Activated CD4-positive, alpha-beta memory T cell treated with anti-CD3 and anti-CD28 coated beads, Interleukin-2, amount 10 ng/mL, durations not matched to agents 7 days and 5 days (primary cell): ENCODE results near the gene C6orf52. TPM values are rescaled to one million over a fixed set of nuclear protein-coding genes. Genes with fewer than 3 reads are reported as not detected.
"Not testable (repeated sequence)": the region's sequence is repeated elsewhere in the genome, so short reads cannot be mapped to it uniquely, and the experiment has no call there.

Experiments used
- CTCF ChIA-PET: fragments of 350-600 bp; sonication (Branson Sonifier 250); formaldehyde crosslinking; loops from one replicate; lab custom pipeline; 2021; ENCODE audit warnings: antibody characterized with exemption, inconsistent platforms; lab: Charles Lee
- POLR2A ChIA-PET: fragments of 350-600 bp; sonication (Branson Sonifier 250); formaldehyde crosslinking; loops from one replicate; lab custom pipeline; 2021; ENCODE audit warnings: antibody characterized with exemption; lab: Charles Lee
- DNase-seq: peaks from one replicate; pipeline ENCODE4 v3.0.0-alpha.2; 2020
- H3K27ac Mint-ChIP-seq: one replicate; pipeline ENCODE4 v1.8.0; 2021; ENCODE audit warnings: mild to moderate bottlenecking, mixed read lengths
- H3K27me3 Mint-ChIP-seq: one replicate; pipeline ENCODE4 v1.8.0; 2021; ENCODE audit warnings: mixed read lengths
- H3K36me3 Mint-ChIP-seq: one replicate; pipeline ENCODE4 v1.8.0; 2021; ENCODE audit warnings: low read depth, mixed read lengths
- H3K4me1 Mint-ChIP-seq: one replicate; pipeline ENCODE4 v1.8.0; 2021; ENCODE audit warnings: mixed read lengths
- H3K4me3 Mint-ChIP-seq: one replicate; pipeline ENCODE4 v1.8.0; 2021; ENCODE audit warnings: mild to moderate bottlenecking, mixed read lengths
- H3K9me3 Mint-ChIP-seq: one replicate; pipeline ENCODE4 v1.8.0; 2021; ENCODE audit warnings: mixed read lengths
- total RNA-seq, 2 experiments: library from RNA; stranded (reverse); gene quantifications; one replicate each; pipeline ENCODE4 v1.2.3, GENCODE V29; 2021

C6orf52 gene
- total RNA-seq: 1 to 10 TPM in 1 of 2 experiments, under 1 TPM in 1; 0.88 to 1.6 TPM

DNA sequence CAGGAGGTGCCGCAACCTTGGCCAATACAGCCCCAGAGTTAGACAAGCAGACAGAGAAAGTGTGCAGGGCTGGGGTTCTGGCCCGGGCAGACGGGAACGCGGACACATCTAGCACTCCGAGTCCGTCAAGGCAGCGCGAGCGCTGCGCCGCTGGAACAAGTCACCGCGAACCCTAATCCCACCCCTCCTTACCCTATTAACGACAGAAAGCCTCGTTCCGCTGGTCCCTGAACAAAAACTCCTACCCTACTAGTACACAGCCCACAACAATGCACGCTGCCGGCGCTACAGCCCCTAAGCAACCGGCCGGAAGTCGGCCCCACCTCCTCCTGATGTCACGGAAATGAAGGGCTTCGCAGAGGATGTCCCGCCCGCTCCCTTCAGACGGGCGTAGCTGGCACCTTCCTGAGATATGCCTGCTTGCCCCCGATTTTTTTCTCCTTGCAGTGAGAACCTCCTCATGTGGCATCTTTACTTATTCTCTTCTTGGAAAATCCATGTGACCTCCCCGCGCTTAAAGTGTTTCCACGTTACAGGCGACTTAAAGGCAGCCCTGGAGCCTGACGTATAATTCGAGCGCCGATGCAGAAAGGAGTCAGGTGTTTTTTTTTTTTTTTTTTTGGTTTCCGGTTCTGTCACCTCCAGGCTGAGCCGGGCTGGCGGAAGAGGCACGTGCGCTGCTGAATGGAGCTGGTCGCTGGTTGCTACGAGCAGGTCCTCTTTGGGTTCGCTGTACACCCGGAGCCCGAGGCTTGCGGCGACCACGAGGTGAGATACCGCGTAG lies at the start of gene C6orf52, which contains the start of gene PAK1IP1:
C6orf52 (minus strand) TSS at position 315 of the 784 bp plus-strand sequence. CDS start 7,066 bp downstream, outside the sequence.
PAK1IP1 (plus strand) TSS at position 671 of the 784 bp plus-strand sequence; CDS start at position 685, 14 bp downstream.
- peak within 1 kb of the TSS; percentile 98 for H3K27ac Mint-ChIP-seq
- peaks cover 42% of the 10 kb centered on the region for H3K4me1 Mint-ChIP-seq
- DNase-seq: peak; percentile 94
- peaks cover 26% of the 10 kb centered on the region for H3K36me3 Mint-ChIP-seq
- no peaks in the 10 kb centered on the region for H3K27me3 Mint-ChIP-seq
- H3K4me3 Mint-ChIP-seq: peak within 1 kb of the TSS; percentile 86
- ChIA-PET POLR2A (interaction anchor here (0.7 to 3.4 kb wide), 16 partner anchors 10 to 1217 kb away, joined by 3 to 79 read pairs (median 5); partner anchors contain the start of genes MAK, TMEM14B and TMEM14C), CTCF (interaction anchor here (0.6 to 2.1 kb wide), 10 partner anchors 11 to 385 kb away, joined by 3 to 12 read pairs (median 4); partner anchors contain the start of gene TMEM14C)
- no peaks in the 10 kb centered on the region for H3K9me3 Mint-ChIP-seq

DNA sequence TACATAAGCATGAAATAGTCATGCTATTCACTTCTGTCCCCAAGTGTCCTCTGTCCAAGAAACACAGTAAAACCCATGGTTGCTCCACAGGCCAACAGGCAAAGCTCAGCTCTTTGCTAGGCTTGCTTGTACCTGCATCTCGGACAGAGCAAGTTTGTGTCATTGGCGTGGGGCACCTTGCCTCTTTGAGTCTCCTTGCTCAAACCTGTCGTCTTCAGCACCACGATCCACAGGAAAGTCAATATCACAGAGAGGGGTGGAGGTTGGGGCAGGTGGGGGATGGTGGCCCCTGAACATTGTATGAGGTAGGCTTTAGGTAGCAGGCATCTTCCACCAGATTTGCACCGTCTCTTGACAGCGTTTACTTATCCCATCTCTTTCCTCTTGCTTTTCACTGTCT lies 49.1 kb upstream of the C6orf52 start:
- no peak overlapping the region for H3K4me3 Mint-ChIP-seq
- POLR2A ChIA-PET: interaction anchor here (1.5 to 1.6 kb wide), 2 partner anchors 19 to 23 kb away, joined by 3 to 5 read pairs; no protein-coding TSS in a partner anchor

DNA sequence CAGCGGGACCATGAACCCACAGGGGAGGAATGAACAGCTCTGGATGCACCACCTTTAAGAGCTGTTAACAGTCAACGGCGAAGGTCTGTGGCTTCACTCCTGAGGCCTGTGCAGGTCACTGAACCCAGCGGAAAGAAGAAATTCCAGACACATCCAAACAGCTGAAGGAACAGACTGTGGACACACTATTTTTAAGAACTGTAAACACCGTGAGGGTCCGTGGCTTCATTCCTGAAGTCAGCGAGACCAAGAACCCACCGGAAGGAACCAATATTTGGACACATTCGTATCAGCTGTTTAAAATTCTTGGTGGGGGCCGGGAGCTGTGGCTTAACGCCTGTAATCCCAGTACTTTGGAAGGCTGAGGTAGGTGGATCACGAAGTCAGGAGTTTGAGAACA lies 47.8 kb upstream of the C6orf52 start:
- Mint-ChIP-seq H3K36me3 (peaks cover 7% of the 10 kb centered on the region), H3K27ac (no peak overlapping the region), H3K27me3 (no peaks in the 10 kb centered on the region), H3K9me3 (no peaks in the 10 kb centered on the region), H3K4me1 (peaks cover 15% of the 10 kb centered on the region), H3K4me3 (no peak overlapping the region)
- ChIA-PET POLR2A (interaction anchor here (1.1 to 1.5 kb wide), 4 partner anchors 18 to 23 kb away, joined by 3 to 5 read pairs (median 4); partner anchors contain the start of gene TMEM14C), CTCF (no interaction called here)
- DNase-seq: no peak

More for the DNA sequence above, 49.1 kb upstream of the C6orf52 start:
- Mint-ChIP-seq H3K27me3 (no peaks in the 10 kb centered on the region), H3K27ac (no peak overlapping the region), H3K36me3 (peaks cover 7% of the 10 kb centered on the region), H3K4me1 (peaks cover 19% of the 10 kb centered on the region), H3K9me3 (no peaks in the 10 kb centered on the region)
- DNase-seq: no peak
- CTCF ChIA-PET: no interaction called here

DNA sequence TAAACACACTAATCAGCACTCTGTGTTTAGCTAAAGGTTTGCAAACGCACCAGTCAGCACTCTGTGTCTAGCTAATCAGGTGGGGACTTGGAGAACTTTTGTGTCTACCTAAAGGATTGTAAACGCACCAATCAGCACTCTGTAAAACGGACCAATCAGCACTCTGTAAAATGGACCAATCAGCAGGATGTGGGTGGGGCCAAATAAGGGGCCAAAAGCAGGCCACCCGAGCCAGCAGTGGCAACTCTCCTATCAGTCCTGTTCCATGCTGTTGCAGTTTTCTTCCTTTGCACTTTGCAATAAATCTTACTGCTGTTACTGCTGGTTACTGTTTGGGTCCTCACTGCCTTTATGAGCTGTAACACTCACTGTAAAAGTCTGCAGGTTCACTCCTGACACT lies 47.2 kb upstream of the C6orf52 start:
- H3K9me3 Mint-ChIP-seq, H3K27me3 Mint-ChIP-seq, H3K36me3 Mint-ChIP-seq, H3K4me3 Mint-ChIP-seq, DNase-seq, H3K27ac Mint-ChIP-seq, CTCF ChIA-PET: not testable (repeated sequence)
- POLR2A ChIA-PET: interaction anchor here (1.1 to 1.4 kb wide), 2 partner anchors 18 to 22 kb away, joined by 3 read pairs; no protein-coding TSS in a partner anchor
- H3K4me1 Mint-ChIP-seq: peaks cover 11% of the 10 kb centered on the region

DNA sequence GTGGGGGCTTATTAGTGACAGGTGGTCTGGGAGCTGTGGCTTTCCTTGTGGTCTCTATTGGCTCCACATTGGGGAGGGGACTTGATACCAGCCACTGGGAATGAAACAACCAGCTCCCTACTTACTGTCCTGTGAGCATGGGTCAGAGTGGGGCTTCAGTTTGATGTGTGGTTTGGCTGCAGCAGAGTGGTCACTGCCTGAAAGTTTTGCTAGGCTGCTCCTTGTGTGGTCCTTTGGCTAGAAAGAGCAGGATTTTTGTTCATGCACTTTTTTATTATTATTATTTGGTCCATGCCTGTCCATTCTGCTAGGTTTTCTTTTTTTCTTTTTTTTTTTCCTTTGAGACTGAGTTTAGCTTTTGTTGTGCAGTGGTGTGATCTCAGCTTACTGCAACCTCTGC lies 45.6 kb upstream of the C6orf52 start:
- CTCF ChIA-PET: interaction anchor here (1.2 kb wide), 1 partner anchor 34 kb away, joined by 5 read pairs; no protein-coding TSS in a partner anchor
- no peak for DNase-seq
- H3K4me3 Mint-ChIP-seq: no peak overlapping the region
- H3K9me3 Mint-ChIP-seq: no peaks in the 10 kb centered on the region
- H3K27ac Mint-ChIP-seq: no peak overlapping the region
- POLR2A ChIA-PET: no interaction called here
- no peaks in the 10 kb centered on the region for H3K27me3 Mint-ChIP-seq
- H3K4me1 Mint-ChIP-seq: peaks cover 1% of the 10 kb centered on the region
- H3K36me3 Mint-ChIP-seq: peaks cover 7% of the 10 kb centered on the region

DNA sequence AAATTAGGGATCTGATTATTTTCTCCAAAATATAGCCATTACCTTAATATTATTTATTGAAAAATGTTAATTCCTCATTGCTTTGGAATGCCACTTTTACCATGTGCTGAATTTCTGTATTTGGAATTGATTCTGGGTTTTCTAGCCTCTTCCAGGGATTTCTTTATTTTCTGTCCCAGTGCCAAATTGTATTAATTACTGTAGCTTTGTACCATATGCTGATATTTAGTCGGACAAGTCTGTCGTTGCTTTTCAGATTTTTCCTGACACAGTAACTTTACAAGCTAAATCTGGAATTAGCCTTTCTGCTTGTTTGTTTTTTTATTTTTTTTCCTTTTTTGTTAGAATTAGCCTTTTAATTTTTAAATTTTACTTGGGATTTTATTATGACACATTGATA lies 42.3 kb upstream of the C6orf52 start:
- Mint-ChIP-seq H3K36me3 (peaks cover 10% of the 10 kb centered on the region), H3K9me3 (no peaks in the 10 kb centered on the region), H3K27ac (no peak overlapping the region), H3K4me1 (no peaks in the 10 kb centered on the region), H3K27me3 (no peaks in the 10 kb centered on the region), H3K4me3 (no peak overlapping the region)
- POLR2A ChIA-PET: interaction anchor here (1.1 kb wide), 1 partner anchor 15 kb away, joined by 3 read pairs; no protein-coding TSS in a partner anchor
- DNase-seq: no peak
- CTCF ChIA-PET: interaction anchor here (0.7 to 1.3 kb wide), 2 partner anchors 9 to 11 kb away, joined by 3 to 4 read pairs; partner anchors contain the start of gene TMEM14B

DNA sequence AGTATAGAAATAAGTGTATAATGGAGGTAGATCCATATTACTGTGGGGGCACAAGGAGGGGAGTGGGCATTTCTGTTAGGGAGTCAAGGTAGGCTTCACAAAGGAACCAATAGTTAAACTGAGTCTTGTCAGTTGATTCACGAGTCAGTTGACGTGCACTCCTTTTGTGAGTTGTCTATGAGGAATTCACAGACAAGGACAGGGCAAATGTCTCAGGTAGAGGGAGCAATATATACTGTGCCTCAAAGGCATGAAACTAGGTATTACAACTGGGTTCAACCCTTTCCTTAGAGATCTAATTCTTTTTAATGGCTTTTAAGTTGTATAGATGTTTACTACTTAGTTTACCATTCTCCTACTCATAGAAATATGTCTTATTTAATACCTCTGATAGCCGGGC lies 39.4 kb upstream of the C6orf52 start:
- ChIA-PET CTCF (no interaction called here), POLR2A (interaction anchor here (1.0 to 1.7 kb wide), 2 partner anchors 11 to 13 kb away, joined by 3 to 4 read pairs; partner anchors contain the start of gene TMEM14C)
- H3K36me3 Mint-ChIP-seq: peaks cover 14% of the 10 kb centered on the region
- H3K4me1 Mint-ChIP-seq: no peaks in the 10 kb centered on the region
- no peak overlapping the region for H3K27ac Mint-ChIP-seq
- DNase-seq: no peak
- H3K4me3 Mint-ChIP-seq: no peak overlapping the region
- no peaks in the 10 kb centered on the region for H3K9me3 Mint-ChIP-seq
- H3K27me3 Mint-ChIP-seq: no peaks in the 10 kb centered on the region

DNA sequence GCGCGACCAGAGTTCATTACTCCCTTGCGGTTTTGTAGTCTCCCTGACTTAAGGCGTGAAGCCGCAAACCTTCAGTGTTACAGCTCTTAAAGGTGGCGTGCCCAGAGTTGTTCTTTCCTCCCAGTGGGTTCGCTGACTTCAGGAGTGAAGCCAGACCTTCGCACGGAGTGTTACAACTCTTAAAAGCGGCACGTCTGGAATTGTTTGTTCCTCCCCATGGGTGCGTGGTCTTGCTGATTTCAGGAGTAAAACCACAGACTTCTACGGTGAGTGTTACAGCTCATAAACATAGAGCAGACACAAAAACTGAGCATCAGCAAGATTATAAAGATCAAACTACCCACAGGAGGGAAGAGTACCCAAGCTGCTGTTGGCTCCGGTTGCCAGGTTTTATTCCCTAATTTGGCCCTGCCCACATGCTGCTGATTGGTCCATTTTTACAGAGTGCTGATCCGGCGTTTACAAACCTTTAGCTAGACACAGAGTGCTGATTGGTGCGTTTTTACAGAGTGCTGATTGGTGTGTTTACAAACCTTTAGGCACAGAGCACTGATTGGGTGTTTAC lies 38.8 kb upstream of the C6orf52 start:
- Mint-ChIP-seq H3K36me3 (peaks cover 21% of the 10 kb centered on the region), H3K27me3 (no peaks in the 10 kb centered on the region), H3K4me3 (no peak overlapping the region), H3K9me3 (no peaks in the 10 kb centered on the region), H3K27ac (no peak overlapping the region), H3K4me1 (no peaks in the 10 kb centered on the region)
- no peak for DNase-seq
- CTCF ChIA-PET: no interaction called here
- POLR2A ChIA-PET: interaction anchor here (1.0 to 1.7 kb wide), 2 partner anchors 10 to 13 kb away, joined by 3 to 4 read pairs; partner anchors contain the start of gene TMEM14C

DNA sequence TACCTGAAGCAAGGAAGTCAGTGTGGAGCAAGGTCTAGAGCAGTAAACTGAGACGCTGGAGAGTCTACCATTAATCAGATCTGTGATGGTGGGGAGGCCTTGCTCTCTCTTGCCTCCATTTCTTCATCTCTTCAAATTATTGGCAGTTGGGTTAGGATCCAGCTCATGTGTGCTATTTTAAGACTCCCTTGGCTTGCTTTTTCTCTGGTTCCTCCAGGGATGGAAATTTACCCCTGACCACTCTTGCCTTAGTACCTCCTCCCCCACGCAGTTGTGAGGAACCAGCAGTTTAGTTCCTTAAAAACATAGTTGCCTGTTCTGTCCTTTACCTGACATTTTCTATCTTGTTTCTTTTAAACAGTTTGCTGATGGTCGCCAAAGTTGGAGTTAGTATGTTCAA lies 35.8 kb upstream of the C6orf52 start:
- Mint-ChIP-seq H3K27ac (no peak overlapping the region), H3K4me1 (peaks cover 8% of the 10 kb centered on the region), H3K27me3 (no peaks in the 10 kb centered on the region), H3K4me3 (no peak overlapping the region), H3K36me3 (peaks cover 36% of the 10 kb centered on the region), H3K9me3 (no peaks in the 10 kb centered on the region)
- ChIA-PET CTCF (no interaction called here), POLR2A (interaction anchor here (1.6 kb wide), 1 partner anchor 10 kb away, joined by 4 read pairs; no protein-coding TSS in a partner anchor)
- DNase-seq: no peak

DNA sequence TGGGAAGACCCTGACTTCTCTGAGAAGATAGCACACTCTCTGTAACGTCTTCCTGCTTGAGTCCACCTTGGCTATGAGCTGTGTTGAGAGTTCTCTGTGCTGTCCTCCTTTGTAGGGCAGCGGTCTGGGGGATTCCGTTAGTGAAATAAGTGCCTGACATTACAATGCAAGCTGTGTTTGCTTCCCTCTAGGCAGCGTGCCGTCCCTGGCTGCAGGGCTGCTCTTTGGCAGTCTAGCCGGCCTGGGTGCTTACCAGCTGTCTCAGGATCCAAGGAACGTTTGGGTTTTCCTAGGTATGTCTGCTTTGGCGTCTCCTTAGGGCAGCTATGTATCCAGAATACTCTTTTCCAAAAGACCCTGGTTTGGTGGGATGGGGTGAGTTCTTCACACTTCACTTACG lies 31.3 kb upstream of the C6orf52 start:
- DNase-seq: no peak
- H3K9me3 Mint-ChIP-seq: no peaks in the 10 kb centered on the region
- ChIA-PET CTCF (interaction anchor here (1.2 kb wide), 1 partner anchor 14 kb away, joined by 3 read pairs; no protein-coding TSS in a partner anchor), POLR2A (interaction anchor here (1.3 to 2.2 kb wide), 2 partner anchors 21 to 23 kb away, joined by 3 to 6 read pairs; partner anchors contain the start of gene TMEM14B)
- H3K4me1 Mint-ChIP-seq: peaks cover 46% of the 10 kb centered on the region
- no peak overlapping the region for H3K4me3 Mint-ChIP-seq
- no peaks in the 10 kb centered on the region for H3K27me3 Mint-ChIP-seq
- H3K36me3 Mint-ChIP-seq: peaks cover 40% of the 10 kb centered on the region
- no peak overlapping the region for H3K27ac Mint-ChIP-seq

DNA sequence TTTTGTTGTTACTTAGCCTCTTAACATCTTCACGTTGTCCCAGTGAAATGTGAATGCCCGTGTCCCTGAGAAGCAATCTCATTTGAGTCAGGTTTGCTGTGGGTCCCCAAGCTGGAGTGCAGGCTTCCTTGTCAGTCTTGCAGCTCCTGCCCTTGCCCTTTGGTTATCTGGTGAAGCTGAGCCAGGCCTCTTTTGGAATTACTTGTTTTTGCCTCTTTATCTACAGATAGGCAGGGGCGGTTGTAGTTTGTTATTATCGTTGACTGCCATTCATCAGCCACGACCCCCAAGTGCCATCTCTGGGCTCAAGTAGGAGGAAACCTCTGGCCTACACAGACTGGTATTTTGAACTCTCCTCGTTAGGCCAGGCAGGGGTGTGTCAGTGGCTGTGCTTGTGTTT lies 30.6 kb upstream of the C6orf52 start:
- ChIA-PET POLR2A (interaction anchor here (1.6 to 2.2 kb wide), 2 partner anchors 22 to 30 kb away, joined by 6 to 9 read pairs; partner anchors contain the start of genes C6orf52, PAK1IP1 and TMEM14B), CTCF (no interaction called here)
- H3K9me3 Mint-ChIP-seq: no peaks in the 10 kb centered on the region
- H3K4me3 Mint-ChIP-seq: no peak overlapping the region
- H3K36me3 Mint-ChIP-seq: peaks cover 35% of the 10 kb centered on the region
- H3K27me3 Mint-ChIP-seq: no peaks in the 10 kb centered on the region
- H3K4me1 Mint-ChIP-seq: peaks cover 46% of the 10 kb centered on the region
- H3K27ac Mint-ChIP-seq: no peak overlapping the region
- DNase-seq: no peak

DNA sequence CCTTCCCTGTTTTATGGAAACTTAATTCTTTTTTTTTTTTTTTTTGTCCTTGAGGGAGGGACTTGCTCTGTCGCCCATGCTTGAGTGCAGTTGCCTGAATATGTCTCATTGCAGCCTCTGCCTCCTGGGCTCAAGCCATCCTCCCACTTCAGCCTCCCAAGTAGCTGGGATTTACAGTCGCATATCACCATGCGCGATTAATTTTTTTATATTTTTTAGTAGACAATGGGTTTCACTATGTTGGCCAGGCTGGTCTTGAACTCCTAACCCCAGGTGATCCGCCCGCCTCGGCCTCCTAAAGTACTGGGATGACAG lies 29.1 kb upstream of the C6orf52 start:
- H3K27ac Mint-ChIP-seq: peak overlapping the region; percentile 88
- peaks cover 5% of the 10 kb centered on the region for H3K9me3 Mint-ChIP-seq
- CTCF ChIA-PET: interaction anchor here (1.0 kb wide), 1 partner anchor 245 kb away, joined by 5 read pairs; no protein-coding TSS in a partner anchor
- peaks cover 36% of the 10 kb centered on the region for H3K36me3 Mint-ChIP-seq
- DNase-seq: no peak
- H3K27me3 Mint-ChIP-seq: no peaks in the 10 kb centered on the region
- peaks cover 55% of the 10 kb centered on the region for H3K4me1 Mint-ChIP-seq
- H3K4me3 Mint-ChIP-seq: peak overlapping the region; percentile 95
- POLR2A ChIA-PET: interaction anchor here (1.0 to 1.6 kb wide), 5 partner anchors 10 to 29 kb away, joined by 3 to 9 read pairs (median 4); partner anchors contain the start of genes C6orf52, PAK1IP1 and TMEM14B
